ENCODE measurements around the gene SMARCD2. TPM values are rescaled to one million over a fixed set of nuclear protein-coding genes. Genes with fewer than 3 reads are reported as not detected.
"Not testable (repeated sequence)": the region's sequence is repeated elsewhere in the genome, so short reads cannot be mapped to it uniquely, and the experiment has no call there.

SMARCD2 gene
- total RNA-seq, 2 donors from 2014 or later = 30.4 to 51.3 TPM

DNA sequence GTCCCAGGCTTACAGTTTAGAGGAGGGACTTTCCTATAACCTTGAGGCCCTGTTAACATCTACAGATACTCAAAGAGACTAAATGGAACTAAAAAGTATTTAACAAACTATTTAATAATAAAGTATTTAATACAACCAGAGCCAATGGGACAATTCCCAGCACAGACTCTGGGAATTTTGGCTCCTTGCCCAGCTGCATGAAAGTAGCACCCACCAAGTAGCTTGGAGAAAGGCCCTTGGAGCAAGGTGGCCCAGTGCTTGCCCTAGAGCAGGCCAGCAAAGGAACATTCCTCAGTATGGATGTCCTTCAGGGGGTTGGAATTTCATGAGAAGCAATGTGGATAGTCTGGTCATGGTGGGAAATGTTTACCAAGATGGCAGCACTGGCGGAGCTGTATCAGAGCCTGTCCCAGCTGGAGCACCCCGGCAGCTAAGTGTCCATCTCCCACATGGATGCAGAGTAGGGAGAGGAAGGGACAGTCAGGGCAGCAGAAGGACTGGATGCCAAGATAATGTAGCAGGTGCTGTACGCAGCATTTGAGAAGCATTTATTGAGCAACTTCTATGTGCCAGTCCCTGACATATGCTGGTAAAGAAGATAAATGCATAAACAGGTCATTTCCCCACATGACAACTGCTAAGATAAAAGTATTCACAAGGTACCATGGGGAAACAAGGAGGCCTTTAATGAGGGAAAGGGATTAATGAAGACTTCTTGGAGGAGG is 5.2 kb upstream of the SMARCD2 start:
- Histone ChIP-seq H3K27me3 (no peaks in the 10 kb centered on the region), H3K4me3 (no peak overlapping the region), H3K4me1 (peaks cover under 1 to 11% of the 10 kb centered on the region in 2 donors), H3K36me3 (no peaks in the 10 kb centered on the region), H3K27ac (no peak overlapping the region), H3K9me3 (no peaks in the 10 kb centered on the region)
- no peak for TF ChIP-seq CTCF (IDR thresholded peaks at IDR 0.05)
- no peak for DNase-seq (ENCODE audit: low spot score)

DNA sequence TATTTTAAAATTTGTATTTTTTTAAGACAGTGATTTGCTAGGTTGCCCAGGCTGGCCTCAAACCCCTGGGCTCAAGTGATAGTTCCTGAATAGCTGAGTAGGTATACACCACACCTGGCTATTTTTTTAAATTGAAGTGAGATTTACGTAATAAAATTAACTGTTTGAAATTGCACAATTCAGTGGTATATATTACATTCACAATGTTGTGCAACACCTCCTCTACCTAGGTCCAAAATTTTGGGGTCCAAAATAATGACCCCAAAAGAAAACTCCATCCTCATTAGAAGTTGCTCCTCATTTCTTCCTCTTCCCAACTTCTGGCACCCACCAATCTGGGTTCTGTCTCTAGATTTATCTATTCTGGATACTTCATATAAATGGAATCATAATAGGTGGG is 3.0 kb upstream of the SMARCD2 start:
- no peak for DNase-seq (ENCODE audit: low spot score)
- no peak overlapping the region for H3K27ac ChIP-seq
- H3K4me3 ChIP-seq = no peak overlapping the region
- H3K36me3 ChIP-seq = no peaks in the 10 kb centered on the region
- no peaks in the 10 kb centered on the region for H3K27me3 ChIP-seq
- H3K9me3 ChIP-seq = no peaks in the 10 kb centered on the region
- no peak for TF ChIP-seq CTCF (IDR thresholded peaks at IDR 0.05)
- H3K4me1 ChIP-seq = peaks cover 3 to 23% of the 10 kb centered on the region in 2 donors

GRCh38 chr17:63843910-63844677 is 1.6 kb upstream of the SMARCD2 start:
- no peak for DNase-seq (ENCODE audit: low spot score)
- peaks cover 3 to 38% of the 10 kb centered on the region in 2 donors for H3K4me1 ChIP-seq

GRCh38 chr17:63843387-63843888 is 953 bp upstream of the SMARCD2 start:
- Histone ChIP-seq H3K4me3 (peak overlapping the region; percentile 81 to 84), H3K4me1 (peaks cover 3 to 40% of the 10 kb centered on the region in 2 donors), H3K27ac (peak overlapping the region; percentile 90 to 95)
- H3K36me3 ChIP-seq, H3K27me3 ChIP-seq, H3K9me3 ChIP-seq: not testable (repeated sequence)
- DNase-seq (ENCODE audit: low spot score) = peak; percentile 77

More at GRCh38 chr17:63843910-63844677, 1.6 kb upstream of the SMARCD2 start:
- Histone ChIP-seq H3K36me3 (no peaks in the 10 kb centered on the region), H3K9me3 (no peaks in the 10 kb centered on the region), H3K27ac (peak overlapping the region; percentile 90 to 95), H3K27me3 (no peaks in the 10 kb centered on the region), H3K4me3 (peak overlapping the region in 1 of 2 donors; percentile 81)
- no peak for TF ChIP-seq CTCF (IDR thresholded peaks at IDR 0.05)

DNA sequence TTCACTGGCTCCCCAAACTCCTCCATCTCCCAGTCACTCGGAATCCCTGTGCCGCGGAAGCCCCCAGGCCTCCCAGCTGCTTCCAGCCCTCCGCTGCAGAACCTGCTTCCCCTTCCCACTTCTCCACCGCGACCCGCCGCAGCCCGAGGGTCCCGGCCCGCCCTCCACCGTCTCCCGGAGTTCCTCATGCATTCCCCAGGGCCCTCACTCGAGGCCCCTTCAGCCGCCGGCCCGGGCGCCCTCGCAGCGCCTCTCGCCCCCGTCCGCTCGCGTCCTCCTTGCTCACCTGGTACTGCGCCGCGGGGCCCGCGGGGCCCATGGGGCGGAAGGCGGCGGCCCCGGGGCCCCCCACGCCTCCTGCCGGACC is 329 bp downstream of the SMARCD2 start:
- peaks cover 3 to 52% of the 10 kb centered on the region in 2 donors for H3K4me1 ChIP-seq
- no peaks in the 10 kb centered on the region for H3K27me3 ChIP-seq
- peak overlapping the region; percentile 90 to 95 for H3K27ac ChIP-seq
- peak overlapping the region; percentile 81 to 84 for H3K4me3 ChIP-seq
- no peak for DNase-seq (ENCODE audit: low spot score)
- no peaks in the 10 kb centered on the region for H3K9me3 ChIP-seq
- TF ChIP-seq CTCF (IDR thresholded peaks at IDR 0.05) = no peak
- H3K36me3 ChIP-seq = peaks cover 3% of the 10 kb centered on the region

Data from right atrium auricular region (tissue), 2 donors.